ENCODE measurements around the gene CACNG7. TPM values are rescaled to one million over a fixed set of nuclear protein-coding genes. Genes with fewer than 3 reads are reported as not detected.
"Not testable (repeated sequence)": the region's sequence is repeated elsewhere in the genome, so short reads cannot be mapped to it uniquely, and the experiment has no call there.

CACNG7 gene
- total RNA-seq, 2 experiments from 2014 or later: not detected

DNA sequence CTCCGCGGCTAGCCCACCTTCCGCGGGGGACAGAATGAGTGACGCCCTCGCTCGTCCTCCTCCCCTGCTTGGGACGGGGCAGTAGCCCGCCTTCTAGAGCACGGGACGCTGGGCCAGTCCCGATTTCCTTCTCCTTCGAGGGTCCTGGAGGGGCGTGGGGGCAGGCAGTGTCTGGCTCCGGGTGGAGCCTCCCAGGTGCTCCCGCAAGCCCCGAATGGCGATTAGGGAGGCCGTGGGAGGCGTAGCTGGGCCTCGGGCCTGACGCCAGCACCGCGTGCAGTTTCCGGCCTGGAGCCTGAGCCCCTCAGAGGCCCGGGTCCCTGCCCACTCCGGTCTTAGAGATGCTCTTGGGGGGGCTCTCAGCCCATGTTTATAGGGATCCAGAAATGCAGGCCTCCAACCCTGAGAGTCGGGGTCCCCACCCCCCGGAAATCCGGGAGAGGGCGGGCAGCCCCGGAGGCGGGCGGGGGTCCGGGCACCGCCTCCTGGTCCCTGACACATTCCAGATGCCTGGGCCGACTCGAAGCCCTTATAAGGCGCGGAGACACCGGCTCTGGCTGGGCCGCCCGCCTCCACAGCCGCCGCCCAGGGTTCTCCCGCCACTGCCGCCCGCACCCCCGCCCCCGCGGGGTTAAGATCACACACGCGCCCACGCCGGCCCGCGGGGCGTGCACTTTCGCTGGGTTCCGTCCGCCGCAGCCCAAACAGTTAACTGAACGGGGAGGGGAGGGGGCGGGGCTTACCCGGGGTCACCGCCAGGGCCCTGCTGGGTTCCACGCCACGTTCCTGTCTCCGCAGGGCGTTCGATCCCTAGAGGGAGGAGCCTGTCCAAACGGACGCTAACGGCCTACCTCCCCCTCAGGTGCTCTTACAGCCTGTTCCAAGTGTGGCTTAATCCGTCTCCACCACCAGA is 39.9 kb upstream of the CACNG7 start:
- Histone ChIP-seq H3K79me2 (ENCODE audit: insufficient read depth, low read depth, low read length) (no peaks in the 10 kb centered on the region), H3K4me1 (ENCODE audit: insufficient read depth, low read length, poor library complexity, severe bottlenecking) (peaks cover 22% of the 10 kb centered on the region), H2AFZ (ENCODE audit: low read length) (peak overlapping the region; percentile 60), H3K27ac (ENCODE audit: low read depth, low read length, poor library complexity, severe bottlenecking) (no peak overlapping the region), H3K4me2 (ENCODE audit: low read length) (peak overlapping the region; percentile 67), H3K36me3 (ENCODE audit: insufficient read depth, low read length) (no peaks in the 10 kb centered on the region), H3K4me3 (ENCODE audit: low read depth, low read length, poor library complexity, severe bottlenecking) (peak overlapping the region; percentile 66), H3K9me2 (ENCODE audit: insufficient read depth, low read length) (no peaks in the 10 kb centered on the region), H4K20me1 (ENCODE audit: insufficient read depth, low read length) (no peaks in the 10 kb centered on the region), H3K9me3 (ENCODE audit: low read length) (no peaks in the 10 kb centered on the region)
- ChIA-PET CTCF (ENCODE audit: unreplicated experiment) (no interaction called here), POLR2A (no interaction called here)
- peak; percentile 46 for DNase-seq (ENCODE audit: low spot score)
- intact Hi-C loops (cut with micrococcal nuclease; ENCODE audit: unreplicated experiment): no loop called here
- TF ChIP-seq, protein P1, sequence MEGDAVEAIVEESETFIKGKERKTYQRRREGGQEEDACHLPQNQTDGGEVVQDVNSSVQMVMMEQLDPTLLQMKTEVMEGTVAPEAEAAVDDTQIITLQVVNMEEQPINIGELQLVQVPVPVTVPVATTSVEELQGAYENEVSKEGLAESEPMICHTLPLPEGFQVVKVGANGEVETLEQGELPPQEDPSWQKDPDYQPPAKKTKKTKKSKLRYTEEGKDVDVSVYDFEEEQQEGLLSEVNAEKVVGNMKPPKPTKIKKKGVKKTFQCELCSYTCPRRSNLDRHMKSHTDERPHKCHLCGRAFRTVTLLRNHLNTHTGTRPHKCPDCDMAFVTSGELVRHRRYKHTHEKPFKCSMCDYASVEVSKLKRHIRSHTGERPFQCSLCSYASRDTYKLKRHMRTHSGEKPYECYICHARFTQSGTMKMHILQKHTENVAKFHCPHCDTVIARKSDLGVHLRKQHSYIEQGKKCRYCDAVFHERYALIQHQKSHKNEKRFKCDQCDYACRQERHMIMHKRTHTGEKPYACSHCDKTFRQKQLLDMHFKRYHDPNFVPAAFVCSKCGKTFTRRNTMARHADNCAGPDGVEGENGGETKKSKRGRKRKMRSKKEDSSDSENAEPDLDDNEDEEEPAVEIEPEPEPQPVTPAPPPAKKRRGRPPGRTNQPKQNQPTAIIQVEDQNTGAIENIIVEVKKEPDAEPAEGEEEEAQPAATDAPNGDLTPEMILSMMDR (conservative IDR thresholded peaks at IDR 0.05; ENCODE audit: low read length): no peak
- no peak for TF ChIP-seq EZH2phosphoT487 (IDR thresholded peaks at IDR 0.05; ENCODE audit: borderline replicate concordance, low read depth, low read length)
- no TSS peak for BruUV-seq (replicated peaks)

DNA sequence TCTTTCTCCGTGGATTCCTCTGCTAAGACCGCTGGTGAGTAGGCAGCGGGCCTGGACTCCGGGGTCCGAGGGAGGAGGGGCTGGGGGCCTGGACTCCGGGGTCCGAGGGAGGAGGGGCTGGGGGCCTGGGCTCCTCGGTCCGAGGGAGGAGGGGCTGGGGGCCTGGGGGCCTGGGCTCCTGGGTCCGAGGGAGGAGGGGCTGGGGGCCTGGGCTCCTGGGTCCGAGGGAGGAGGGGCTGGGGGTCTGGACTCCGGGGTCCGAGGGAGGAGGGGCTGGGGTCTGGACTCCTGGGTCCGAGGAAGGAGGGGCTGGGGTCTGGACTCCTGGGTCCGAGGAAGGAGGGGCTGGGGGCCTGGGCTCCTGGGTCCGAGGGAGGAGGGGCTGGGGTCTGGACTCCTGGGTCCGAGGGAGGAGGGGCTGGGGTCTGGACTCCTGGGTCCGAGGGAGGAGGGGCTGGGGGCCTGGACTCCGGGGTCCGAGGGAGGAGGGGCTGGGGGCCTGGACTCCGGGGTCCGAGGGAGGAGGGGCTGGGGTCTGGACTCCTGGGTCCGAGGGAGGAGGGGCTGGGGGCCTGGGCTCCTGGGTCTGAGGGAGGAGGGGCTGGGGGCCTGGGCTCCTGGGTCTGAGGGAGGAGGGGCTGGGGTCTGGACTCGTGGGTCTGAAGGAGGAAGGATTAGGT is 39.1 kb upstream of the CACNG7 start:
- Histone ChIP-seq H3K4me3 (ENCODE audit: low read depth, low read length, poor library complexity, severe bottlenecking) (peak overlapping the region; percentile 66), H3K4me1 (ENCODE audit: insufficient read depth, low read length, poor library complexity, severe bottlenecking) (peaks cover 26% of the 10 kb centered on the region), H2AFZ (ENCODE audit: low read length) (peak overlapping the region; percentile 60), H3K4me2 (ENCODE audit: low read length) (peak overlapping the region; percentile 67)
- BruUV-seq (replicated peaks); H3K9me3 ChIP-seq (ENCODE audit: low read length); CTCF ChIA-PET (ENCODE audit: unreplicated experiment); H4K20me1 ChIP-seq (ENCODE audit: insufficient read depth, low read length); H3K27ac ChIP-seq (ENCODE audit: low read depth, low read length, poor library complexity, severe bottlenecking); intact Hi-C loops (cut with micrococcal nuclease; ENCODE audit: unreplicated experiment); H3K36me3 ChIP-seq (ENCODE audit: insufficient read depth, low read length); H3K79me2 ChIP-seq (ENCODE audit: insufficient read depth, low read depth, low read length); POLR2A ChIA-PET; H3K9me2 ChIP-seq (ENCODE audit: insufficient read depth, low read length); DNase-seq (ENCODE audit: low spot score): not testable (repeated sequence)

DNA sequence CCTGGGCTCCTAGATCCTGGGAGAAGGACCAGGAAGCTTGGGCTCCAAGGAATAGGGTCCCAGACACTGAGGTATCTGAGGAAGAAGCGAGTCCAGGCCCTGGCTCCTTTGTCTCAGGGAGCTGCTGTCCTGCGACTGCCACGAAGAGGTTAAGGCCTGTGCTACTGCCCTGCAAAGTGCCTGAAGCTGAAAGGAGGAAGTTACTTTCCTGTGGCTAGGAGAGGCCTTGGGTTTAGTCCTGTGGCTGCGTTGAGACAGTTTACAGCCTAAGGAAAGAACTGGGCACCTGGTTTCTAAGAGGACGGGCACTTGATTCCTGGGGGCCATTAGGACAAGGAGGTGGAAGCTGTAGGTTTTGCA is 38.6 kb upstream of the CACNG7 start:
- CTCF ChIA-PET (ENCODE audit: unreplicated experiment): no interaction called here
- intact Hi-C loops (cut with micrococcal nuclease; ENCODE audit: unreplicated experiment): no loop called here
- no peak for TF ChIP-seq EZH2phosphoT487 (IDR thresholded peaks at IDR 0.05; ENCODE audit: borderline replicate concordance, low read depth, low read length)
- TF ChIP-seq, protein P1 (conservative IDR thresholded peaks at IDR 0.05; ENCODE audit: low read length): no peak
- H3K4me3 ChIP-seq (ENCODE audit: low read depth, low read length, poor library complexity, severe bottlenecking): no peak overlapping the region
- no peaks in the 10 kb centered on the region for H3K9me3 ChIP-seq (ENCODE audit: low read length)
- peaks cover 26% of the 10 kb centered on the region for H3K4me1 ChIP-seq (ENCODE audit: insufficient read depth, low read length, poor library complexity, severe bottlenecking)
- peak; percentile 22 for DNase-seq (ENCODE audit: low spot score)
- no peak overlapping the region for H3K27ac ChIP-seq (ENCODE audit: low read depth, low read length, poor library complexity, severe bottlenecking)
- H2AFZ ChIP-seq (ENCODE audit: low read length): no peak overlapping the region
- H3K4me2 ChIP-seq (ENCODE audit: low read length): no peak overlapping the region
- no peaks in the 10 kb centered on the region for H3K9me2 ChIP-seq (ENCODE audit: insufficient read depth, low read length)
- H3K36me3 ChIP-seq (ENCODE audit: insufficient read depth, low read length): no peaks in the 10 kb centered on the region
- POLR2A ChIA-PET: no interaction called here
- BruUV-seq (replicated peaks): no TSS peak
- H3K79me2 ChIP-seq (ENCODE audit: insufficient read depth, low read depth, low read length): no peaks in the 10 kb centered on the region
- H4K20me1 ChIP-seq (ENCODE audit: insufficient read depth, low read length): no peaks in the 10 kb centered on the region

All from OCI-LY7 (cell line).